HG03521 (cell line): Measurements from ENCODE around the gene ANKDD1A.

ENCODE experiments used
- ATAC-seq: cut with Tn5 transposase; IDR thresholded peaks from one replicate; pipeline ENCODE4 v1.9.1; 2021; ENCODE audit warnings: mild to moderate bottlenecking, moderate library complexity; ENCODE audit not compliant: unreplicated experiment

The ANKDD1A gene

DNA sequence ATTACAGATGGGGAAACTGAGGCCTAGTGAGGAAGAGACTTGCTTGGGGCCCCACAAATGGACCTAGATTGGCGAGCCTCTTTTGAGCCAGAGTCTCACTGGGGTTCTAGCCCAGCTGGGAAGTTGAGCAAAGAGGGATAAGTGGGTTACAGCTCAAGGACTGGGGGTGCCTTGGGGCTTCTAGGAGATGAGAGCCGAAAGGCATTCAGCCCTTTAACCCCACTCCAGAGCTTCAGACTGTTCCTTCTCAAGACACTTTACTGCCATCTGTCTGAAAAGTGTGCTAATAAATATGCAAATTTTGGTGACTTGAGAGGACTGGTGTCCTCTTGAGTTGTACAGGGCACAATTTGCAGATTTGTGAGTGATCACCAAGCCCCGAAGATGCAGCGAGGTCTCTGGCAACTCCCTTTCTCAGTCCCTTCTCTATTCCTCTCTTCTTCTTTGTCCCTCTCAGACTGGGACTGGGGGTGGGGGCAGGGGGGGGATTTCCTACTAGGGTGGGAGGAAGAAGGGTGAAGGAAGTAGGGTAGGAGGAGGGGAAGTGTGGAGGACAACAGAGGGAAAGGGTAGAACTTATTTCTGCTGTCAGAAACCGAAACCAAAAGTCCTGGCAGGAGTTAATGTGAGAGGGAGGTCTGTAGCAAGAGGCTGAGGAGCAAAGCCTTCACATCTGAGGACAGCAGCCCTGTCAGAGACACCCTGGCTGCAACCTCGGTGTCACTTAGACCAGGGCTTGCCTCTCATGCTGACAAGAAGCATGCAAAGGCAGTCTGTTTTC lies 16.2 kb upstream of the ANKDD1A start:
- no peak for ATAC-seq

DNA sequence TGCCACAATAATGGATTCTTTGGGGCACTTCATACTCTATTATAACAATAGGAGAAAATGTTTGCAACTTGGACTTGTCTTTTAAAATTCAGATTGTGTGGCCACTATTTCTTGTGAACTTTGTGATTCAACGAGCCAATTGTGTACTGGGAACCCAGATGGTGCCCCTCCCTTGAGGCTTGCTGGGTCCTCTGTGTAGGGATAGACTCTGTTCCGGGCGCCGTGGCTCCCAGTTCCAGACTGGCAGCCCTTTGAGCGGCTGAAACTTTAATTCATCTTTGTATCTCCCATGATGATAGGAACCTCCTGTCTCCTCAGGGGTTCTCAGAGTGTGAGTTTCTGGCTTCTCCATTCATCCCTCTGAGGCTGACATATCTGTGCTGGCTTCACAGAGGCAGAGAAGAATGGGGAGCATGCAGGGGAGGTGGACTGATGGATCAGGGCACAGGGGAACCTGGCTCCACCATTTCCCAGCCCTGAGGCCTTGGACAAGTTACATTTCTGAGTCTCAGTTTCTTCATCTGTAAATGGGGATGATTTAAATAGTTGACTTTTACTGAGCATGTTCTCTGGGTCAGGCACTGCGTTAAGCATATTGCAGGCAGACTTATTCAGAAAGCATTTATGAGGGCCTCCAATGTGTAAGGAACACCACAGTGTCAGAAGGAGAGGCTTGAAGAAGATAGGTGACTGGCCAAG lies 15.2 kb upstream of the ANKDD1A start:
- ATAC-seq: no peak

DNA sequence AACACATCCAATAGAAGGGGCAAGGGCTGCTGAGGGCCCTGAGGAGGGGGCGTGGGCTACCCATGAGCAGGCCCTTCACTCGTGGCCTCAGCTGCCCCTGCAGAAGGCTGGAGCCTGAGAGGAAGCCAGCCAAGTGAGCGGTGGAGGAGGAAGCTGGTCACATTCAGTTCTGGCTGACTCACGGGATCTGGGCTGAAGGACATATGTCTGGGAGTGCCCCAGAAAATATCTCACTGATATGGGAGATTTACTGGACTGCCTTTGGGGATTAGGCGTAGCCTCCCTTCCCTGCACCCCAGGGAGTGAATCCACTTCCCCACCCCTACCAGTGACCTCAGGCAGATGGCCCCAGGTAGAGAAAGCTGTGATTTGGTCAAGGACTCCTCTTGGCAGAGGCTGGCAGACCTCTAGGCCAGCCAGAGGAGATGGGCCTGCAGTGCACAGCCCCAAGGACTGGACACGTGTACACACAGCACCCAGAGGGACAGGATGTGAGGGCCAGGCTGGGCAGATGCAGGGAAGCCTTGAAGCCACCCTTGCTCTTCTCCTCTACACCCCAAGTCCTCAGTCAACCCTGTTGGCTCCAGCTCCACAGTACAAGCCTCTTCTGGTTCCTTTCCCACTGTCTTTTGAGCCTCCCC lies 14.2 kb upstream of the ANKDD1A start:
- ATAC-seq: no peak

DNA sequence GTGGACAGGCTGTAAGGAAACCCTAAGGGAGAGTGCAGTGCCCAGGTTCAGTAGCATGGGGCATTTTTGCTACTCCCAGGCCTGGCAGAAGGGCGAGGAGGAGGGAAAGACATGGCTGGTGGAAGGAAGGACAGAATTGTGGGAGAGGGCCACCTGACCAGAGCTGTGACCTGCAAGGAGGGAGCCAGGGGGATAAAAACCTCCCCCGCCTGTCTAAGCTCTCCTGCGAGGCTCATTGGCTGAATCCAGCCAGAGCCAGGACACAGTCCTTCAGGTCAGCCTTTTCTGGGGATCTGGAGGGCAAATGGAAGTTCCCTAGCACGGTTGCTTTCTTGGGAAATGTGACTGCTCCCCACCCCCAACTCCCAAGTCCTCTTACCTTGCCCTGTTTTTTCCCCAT lies 13.3 kb upstream of the ANKDD1A start:
- ATAC-seq: no peak

DNA sequence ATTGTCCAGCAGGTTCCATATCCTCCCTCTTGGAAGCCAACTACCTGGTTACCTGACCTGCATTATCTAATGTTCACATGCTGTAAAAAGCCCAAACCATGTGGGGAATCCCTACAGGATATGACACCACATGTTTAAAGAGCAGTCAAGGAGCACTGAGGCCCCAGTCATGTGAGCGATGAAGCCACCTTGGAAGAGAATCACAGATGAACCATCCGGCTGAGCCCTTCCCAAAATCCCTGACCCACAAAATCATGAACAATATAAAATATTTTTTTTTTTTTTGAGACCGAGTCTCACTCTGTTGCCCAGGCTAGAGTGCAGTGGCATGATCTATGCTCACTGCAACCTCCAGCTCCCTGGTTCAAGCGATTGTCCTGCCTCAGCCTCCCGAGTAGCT lies 10.6 kb upstream of the ANKDD1A start:
- no peak for ATAC-seq

DNA sequence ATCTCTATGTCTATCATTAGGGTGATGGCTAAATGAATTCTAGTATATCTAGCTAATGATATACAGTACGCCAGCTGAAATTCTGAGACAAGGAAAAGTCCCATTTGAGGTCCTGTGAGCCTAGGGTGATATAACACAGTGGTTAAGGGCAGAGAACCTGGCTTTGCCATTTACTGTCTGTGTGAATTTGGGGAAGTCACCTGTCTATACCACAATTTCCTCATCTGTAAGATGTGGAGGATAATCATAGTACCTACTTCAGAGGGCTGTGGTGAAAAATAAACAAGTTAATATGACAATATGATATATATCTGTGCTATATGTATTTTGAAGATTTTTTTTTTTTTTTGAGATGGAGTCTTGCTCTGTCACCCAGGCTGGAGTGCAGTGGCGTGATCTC lies 9.8 kb upstream of the ANKDD1A start:
- no peak for ATAC-seq

DNA sequence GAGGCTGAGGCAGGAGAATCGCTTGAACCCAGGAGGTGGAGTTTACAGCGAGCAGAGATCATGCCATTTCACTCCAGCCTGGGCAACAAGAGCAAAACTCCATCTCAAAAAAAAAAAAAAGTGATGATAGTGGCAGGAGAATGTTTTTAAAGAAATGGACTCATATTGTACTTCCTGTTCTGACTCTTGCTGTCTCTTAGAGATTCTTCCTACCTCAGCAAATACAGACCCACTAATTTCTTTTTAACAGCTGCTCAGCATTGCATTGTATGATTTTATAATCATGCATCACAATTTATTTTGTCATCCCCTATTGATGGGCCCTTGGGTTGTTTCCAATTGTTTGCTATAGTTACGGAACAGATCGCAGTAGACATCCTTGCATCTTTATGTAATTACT lies 8.8 kb upstream of the ANKDD1A start:
- ATAC-seq: no peak

DNA sequence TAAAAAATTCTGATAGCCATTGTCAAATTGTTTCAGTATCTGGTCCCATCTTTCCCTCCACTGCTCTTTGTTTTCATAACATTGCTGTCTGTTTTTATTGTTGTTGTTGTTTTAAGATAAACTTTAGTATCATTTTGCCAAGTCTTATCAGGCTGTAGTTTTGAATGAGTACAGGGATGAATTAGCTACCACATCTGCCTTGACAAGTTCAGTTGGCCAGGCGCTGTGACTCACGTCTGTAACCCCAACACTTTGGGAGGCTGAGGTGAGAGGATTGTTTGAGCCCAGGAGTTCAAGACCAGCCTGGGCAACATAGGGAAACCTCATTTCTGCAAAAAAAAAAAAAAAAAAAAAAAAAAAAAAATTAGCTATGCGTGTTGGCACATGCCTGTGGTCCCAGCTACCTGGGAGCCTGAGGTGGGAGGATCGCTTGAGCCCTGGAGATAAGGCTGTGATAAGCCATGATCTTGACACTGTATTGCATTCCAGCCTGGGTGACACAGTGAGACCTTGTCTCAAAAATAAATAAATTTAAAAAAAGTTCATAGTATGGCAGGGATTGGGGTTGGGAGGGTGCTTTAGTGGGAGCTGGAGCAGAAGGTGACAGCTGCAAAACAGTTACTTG lies 8.3 kb upstream of the ANKDD1A start:
- no peak for ATAC-seq

DNA sequence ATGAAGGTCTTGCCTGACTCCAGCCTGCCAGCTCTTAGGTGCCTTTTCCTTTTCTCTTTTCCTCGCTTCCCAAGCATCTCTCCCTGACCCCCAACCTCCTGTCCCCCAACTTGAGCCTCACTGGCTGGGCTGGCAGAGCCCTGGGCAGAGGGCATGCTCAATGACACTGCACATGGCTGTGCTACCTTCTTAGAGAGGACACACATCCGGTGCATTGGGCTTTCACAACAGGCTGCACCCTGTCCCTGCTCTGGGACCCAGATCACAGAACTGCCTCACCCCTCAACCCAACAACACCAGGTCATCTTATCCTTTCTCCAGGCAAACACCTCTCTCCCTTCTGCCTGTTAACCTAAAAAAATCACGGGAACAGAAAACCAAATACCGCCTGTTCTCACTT lies 7.5 kb upstream of the ANKDD1A start:
- no peak for ATAC-seq

DNA sequence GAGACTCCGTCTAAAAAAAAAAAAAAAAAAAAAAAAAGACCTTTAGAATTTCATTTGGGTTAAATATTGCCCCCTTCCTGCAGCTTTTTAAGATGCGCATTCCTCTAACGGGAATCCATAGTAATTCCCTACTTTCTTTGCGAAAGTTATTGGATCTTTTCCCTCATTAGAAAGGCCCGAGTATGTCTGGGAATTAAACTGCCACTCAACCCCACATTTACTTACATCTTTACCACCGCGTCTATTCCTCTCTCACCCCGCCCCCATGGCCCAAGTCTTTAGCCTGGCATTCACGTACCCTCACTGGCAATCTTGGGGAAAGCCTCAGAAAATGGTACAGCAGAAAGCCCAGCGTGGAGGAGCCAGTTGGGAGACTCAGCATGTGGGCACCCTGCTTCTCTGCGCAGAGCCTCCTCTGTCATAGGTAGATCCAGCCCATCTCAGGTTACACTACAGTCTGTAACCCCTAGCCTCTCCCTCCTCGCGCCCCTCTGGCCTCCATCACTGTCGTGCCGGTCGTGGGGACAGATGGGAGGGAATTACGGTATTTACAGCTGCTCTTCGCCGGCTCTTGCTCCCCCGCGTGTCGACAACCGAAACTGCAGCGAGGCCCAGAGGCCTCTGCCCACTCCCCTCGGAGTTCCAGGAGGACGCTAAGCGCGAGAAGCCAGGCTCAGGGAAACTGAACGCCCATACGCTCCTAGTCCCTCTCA lies 6.4 kb upstream of the ANKDD1A start:
- no peak for ATAC-seq

DNA sequence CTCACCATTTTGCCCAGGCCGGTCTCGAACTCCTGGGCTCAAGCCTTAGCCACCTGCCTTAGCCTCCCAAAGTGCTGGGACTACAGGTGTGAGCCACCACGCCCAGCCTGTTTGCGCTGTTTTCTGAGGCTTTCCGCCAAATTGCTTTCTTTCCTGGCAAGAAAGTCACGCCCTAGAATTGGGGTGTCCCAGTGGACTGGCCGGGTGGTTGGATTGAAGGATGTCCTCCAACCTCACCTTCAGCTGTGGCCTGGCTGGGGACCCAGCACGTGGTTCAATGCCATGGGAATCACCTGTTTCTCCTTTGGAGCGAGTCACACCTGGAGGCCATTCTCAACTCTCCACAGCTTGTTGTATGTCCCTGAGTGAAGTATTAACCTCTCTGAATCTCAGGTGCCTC lies 5.8 kb upstream of the ANKDD1A start:
- no peak for ATAC-seq

DNA sequence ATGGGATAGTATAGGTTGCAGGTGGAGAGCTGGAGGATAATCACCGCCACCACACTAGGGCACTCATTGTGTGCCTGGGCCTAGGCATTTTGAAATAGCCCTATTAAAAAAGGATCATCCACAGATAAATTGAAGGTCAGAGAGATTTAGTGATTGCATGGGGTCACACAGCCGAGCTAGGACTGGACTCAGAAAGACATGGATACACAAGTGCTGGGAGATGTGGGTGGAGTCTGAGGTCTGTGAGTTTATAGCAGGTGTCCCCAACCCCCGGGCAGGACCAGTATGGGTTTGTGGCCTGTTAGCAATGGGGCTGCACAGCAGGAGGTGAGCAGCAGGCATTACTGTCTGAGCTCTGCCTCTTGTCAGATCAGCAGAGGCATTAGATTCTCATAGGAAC lies 5.3 kb upstream of the ANKDD1A start:
- ATAC-seq: no peak

DNA sequence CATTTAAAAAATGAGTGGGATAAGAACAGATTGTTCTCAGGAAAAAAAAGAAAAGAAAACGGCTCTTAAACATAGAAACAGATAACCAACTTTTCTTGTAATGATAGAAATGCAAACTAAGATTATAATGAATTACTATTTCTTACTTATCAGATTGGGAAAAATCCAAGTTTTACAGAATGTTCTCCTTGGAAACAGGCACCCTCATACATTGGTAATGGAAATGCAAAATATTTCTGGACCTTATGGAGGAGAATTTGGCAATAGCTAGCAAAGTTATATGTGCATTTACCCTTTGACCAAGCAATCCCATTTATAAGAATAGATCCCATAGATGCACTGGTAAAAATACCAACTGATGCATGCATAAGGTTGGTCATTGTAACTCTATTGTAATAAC lies 3.7 kb upstream of the ANKDD1A start:
- no peak for ATAC-seq

DNA sequence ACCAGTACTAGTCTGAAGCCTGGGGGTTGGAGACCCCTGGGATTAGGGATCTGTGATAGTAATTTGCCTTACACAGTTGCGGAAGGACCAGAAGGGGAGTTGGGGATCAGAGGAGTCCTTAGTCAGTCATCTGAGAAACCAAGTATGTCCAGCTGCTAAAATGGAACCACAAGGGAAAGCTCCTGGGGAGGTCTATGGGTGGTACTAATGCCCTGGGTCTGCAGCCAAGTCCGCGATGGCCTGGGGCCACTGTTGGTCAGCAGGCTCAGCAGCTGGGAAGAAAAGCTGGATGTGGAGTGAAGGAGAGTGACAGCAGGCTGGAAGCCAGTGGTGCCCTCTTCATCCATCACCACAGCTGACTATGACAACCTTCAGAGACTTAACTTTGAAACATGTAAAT lies 2.2 kb upstream of the ANKDD1A start:
- no peak for ATAC-seq

DNA sequence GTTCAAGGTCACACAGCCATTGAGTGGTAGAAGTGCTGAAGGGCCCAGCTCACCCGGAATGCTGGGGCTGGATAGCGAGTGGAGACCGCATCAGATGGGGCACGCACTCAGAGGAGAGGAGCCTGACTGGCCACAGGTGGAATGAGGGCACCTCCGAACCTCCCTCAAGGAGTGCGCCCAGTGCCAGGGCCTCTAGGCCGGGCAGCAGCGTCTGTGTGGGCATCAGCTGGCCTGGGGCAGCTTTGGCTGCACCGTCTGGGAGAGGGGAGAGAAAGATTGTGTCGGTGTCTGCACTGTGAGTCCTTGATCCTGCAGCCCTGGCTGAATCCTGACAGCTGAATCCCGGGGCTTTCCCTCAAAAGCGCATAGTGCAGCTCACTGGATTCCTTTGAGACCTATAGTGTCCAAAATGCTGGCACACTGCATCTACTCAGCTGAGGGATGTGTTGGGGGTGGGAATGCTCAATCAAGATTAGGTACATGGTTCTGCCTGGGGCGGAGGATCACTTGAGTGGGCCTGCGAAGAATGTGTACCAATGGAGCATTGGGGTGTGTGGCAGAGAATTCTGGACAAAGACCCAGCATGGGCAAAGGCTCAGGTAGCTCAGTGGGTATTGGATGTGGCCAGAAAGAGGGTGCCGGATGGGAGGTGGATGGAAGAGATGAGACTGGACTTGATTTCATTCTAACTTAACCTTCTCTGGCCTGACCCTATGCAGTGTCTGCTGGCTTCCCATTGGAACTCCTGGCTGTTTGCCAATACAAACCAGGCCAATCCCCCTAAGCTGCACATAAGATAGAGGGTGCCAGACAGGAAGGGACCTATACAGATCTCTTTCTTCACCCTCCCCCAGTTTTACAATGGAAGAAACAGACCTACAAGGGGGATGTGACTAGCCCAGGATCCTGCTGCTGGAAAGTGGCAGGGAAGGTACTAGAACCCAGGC lies 950 bp downstream of the ANKDD1A start:
- no peak for ATAC-seq

DNA sequence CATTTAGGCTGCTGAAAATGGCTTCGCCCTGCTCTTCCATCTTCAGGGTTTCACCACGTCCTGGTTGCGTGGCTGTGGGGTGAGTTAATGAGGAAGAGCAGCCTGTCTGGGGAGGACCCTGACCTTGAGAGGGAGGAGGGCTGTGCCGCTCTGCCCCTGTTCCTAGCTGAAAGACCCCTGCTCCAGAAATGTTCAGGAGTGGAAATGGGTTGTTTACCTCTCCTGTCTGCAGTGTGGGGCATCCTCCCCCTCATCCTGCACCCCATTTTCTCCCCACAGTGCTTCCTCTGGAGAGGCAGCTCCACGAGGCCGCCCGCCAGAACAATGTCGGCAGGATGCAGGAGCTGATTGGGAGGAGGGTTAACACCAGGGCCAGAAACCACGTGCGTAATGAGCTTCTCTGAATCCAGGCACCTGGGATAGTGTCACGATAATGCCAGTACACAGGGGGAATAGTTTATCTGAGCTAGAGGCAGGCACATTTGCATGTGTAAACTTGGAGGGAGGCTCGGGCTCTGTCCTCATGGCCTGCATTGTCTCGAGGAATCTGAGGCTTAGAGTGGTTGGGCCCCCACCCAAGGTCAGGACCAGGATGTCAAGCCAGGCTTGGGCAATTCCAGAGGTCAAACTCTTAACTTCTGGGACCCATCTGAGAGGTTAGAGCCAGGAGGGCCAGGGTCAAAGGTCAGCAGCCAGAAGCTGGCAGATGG lies 4.0 kb downstream of the ANKDD1A start:
- ATAC-seq: no peak

DNA sequence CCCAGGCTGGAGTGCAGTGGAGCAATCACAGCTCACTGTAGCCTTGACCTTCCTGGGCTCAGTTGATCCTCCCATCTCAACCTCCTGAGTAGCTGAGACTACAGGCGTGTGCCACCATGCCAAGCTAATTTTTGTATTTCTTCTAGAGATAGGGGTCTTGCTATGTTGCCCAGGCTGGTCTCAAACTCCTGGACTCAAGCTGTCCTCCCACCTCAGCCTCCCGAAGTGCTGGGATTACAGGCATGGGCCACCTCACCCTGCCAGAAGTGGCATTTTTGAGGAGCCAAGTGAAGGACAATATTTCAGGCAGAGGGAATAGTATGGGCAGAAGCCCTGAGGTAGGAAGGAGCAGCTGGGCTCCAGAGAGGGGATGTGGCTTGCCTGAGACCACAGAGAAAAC lies 4.7 kb downstream of the ANKDD1A start:
- ATAC-seq: no peak

DNA sequence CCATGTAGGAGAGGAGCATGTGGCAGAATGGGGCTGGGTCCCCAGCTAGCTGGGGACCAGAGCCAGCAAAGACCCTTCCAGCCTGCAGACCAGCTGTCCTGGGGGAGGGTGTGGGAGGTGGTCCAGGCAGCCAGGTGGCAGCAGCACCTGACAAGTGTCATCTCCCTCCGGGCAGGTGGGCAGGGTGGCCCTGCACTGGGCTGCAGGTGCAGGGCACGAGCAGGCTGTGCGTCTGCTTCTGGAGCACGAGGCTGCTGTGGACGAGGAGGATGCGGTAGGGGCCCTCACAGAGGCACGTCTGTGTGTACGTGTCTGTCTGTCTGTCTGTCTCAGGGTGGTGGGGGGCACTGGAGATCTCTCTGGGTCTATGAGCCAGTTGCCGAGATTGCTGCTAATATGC lies 5.5 kb downstream of the ANKDD1A start:
- ATAC-seq: no peak

DNA sequence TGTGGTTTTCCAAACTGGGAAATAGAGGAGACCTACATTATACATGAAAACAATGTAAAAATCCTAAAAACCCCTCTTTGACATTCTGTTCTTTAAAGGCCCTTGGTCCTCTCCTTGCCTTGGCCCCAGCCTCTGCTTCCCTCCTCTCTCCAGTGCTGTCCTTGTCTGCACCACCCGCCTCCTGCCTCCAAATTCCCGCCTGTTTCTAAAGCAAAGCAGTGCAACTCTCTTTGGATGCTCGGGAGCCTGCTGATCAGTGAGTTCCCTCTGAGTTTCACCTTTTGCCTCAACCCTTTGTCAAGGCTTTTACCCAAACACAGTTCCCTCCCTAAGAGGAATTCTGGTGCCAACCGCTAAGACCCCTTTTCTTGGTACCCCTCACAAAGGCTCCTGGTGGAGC lies 8.0 kb downstream of the ANKDD1A start:
- ATAC-seq: no peak
